ENCODE data around the gene SGF29. TPM values are rescaled to one million over a fixed set of nuclear protein-coding genes. Genes with fewer than 3 reads are reported as not detected.
"Not testable (repeated sequence)": the region's sequence is repeated elsewhere in the genome, so short reads cannot be mapped to it uniquely, and the experiment has no call there.

Gene SGF29
- total RNA-seq, 3 donors from 2014 or later: 28.5 to 35.8 (median 28.8) TPM

GRCh38 chr16:28607116-28607623 is 53.5 kb downstream of the SGF29 start:
- no peak overlapping the region for H3K4me3 ChIP-seq
- DNase-seq (ENCODE audit: low spot score in 2 of 2): peak in 1 of 2 donors; percentile 34
- H3K4me1 ChIP-seq: peaks cover 0 to 6% of the 10 kb centered on the region in 2 donors
- TF ChIP-seq CTCF (IDR thresholded peaks at IDR 0.05) (no peak), POLR2A (IDR thresholded peaks at IDR 0.05) (no peak), POLR2AphosphoS5 (IDR thresholded peaks at IDR 0.05) (no peak)
- H3K27me3 ChIP-seq: no peaks in the 10 kb centered on the region
- H3K27ac ChIP-seq: no peak overlapping the region
- H3K9me3 ChIP-seq: no peaks in the 10 kb centered on the region
- H3K36me3 ChIP-seq: no peaks in the 10 kb centered on the region
- intact Hi-C loops (cut with DNase I; ENCODE audit: low total_unique reads): no loop called here

GRCh38 chr16:28607681-28608495 is 54.2 kb downstream of the SGF29 start:
- H3K4me3 ChIP-seq; H3K9me3 ChIP-seq; H3K27me3 ChIP-seq; DNase-seq (ENCODE audit: low spot score in 2 of 2); intact Hi-C loops (cut with DNase I; ENCODE audit: low total_unique reads); H3K36me3 ChIP-seq; H3K27ac ChIP-seq; H3K4me1 ChIP-seq: not testable (repeated sequence)

GRCh38 chr16:28608496-28608808 is 54.7 kb downstream of the SGF29 start:
- H3K36me3 ChIP-seq; intact Hi-C loops (cut with DNase I; ENCODE audit: low total_unique reads); H3K4me1 ChIP-seq; H3K9me3 ChIP-seq; H3K27me3 ChIP-seq; DNase-seq (ENCODE audit: low spot score in 2 of 2); H3K27ac ChIP-seq; H3K4me3 ChIP-seq: not testable (repeated sequence)

GRCh38 chr16:28608867-28609596 is 55.3 kb downstream of the SGF29 start:
- H3K36me3 ChIP-seq; H3K4me1 ChIP-seq; DNase-seq (ENCODE audit: low spot score in 2 of 2); H3K9me3 ChIP-seq; H3K27me3 ChIP-seq; intact Hi-C loops (cut with DNase I; ENCODE audit: low total_unique reads): not testable (repeated sequence)
- peak overlapping the region; percentile 31 to 54 (median 41) for H3K4me3 ChIP-seq
- peak overlapping the region; percentile 29 to 39 for H3K27ac ChIP-seq

- Histone ChIP-seq H3K36me3 (no peaks in the 10 kb centered on the region), H3K4me3 (peak within 1 kb of the TSS; percentile 31 to 54 (median 41)), H3K9me3 (no peaks in the 10 kb centered on the region), H3K4me1 (peaks cover 0 to 6% of the 10 kb centered on the region in 2 donors), H3K27ac (peak within 1 kb of the TSS; percentile 29 to 39), H3K27me3 (no peaks in the 10 kb centered on the region)
- intact Hi-C loops (cut with DNase I; ENCODE audit: low total_unique reads): no loop called here
- TF ChIP-seq CTCF (IDR thresholded peaks at IDR 0.05) (no peak), POLR2AphosphoS5 (IDR thresholded peaks at IDR 0.05) (no peak)
- DNase-seq (ENCODE audit: low spot score in 2 of 2): peak; percentile 66 to 81
These were observed 56.2 kb downstream of the SGF29 start, which contains the start of gene SULT1A1 for GRCh38 chr16:28609631-28610594. TSS of gene SULT1A1 (minus strand) at chr16:28610044. CDS start at chr16:28608855, 1,189 bp downstream.

- H3K4me1 ChIP-seq: peaks cover 0 to 6% of the 10 kb centered on the region in 2 donors
- intact Hi-C loops (cut with DNase I; ENCODE audit: low total_unique reads): no loop called here
- no peak overlapping the region for H3K4me3 ChIP-seq
- no peak overlapping the region for H3K27ac ChIP-seq
- no peaks in the 10 kb centered on the region for H3K27me3 ChIP-seq
- TF ChIP-seq POLR2A (IDR thresholded peaks at IDR 0.05): no peak
- no peak for TF ChIP-seq CTCF (IDR thresholded peaks at IDR 0.05)
- no peak for TF ChIP-seq POLR2AphosphoS5 (IDR thresholded peaks at IDR 0.05)
- no peaks in the 10 kb centered on the region for H3K36me3 ChIP-seq
- H3K9me3 ChIP-seq: no peaks in the 10 kb centered on the region
- peak in 1 of 2 donors; percentile 16 for DNase-seq (ENCODE audit: low spot score in 2 of 2)
These were observed 57.0 kb downstream of the SGF29 start for GRCh38 chr16:28610595-28611191.

- H3K27ac ChIP-seq; DNase-seq (ENCODE audit: low spot score in 2 of 2); H3K27me3 ChIP-seq; H3K9me3 ChIP-seq; H3K4me1 ChIP-seq; intact Hi-C loops (cut with DNase I; ENCODE audit: low total_unique reads); H3K4me3 ChIP-seq; H3K36me3 ChIP-seq: not testable (repeated sequence)
These were observed 58.9 kb downstream of the SGF29 start for GRCh38 chr16:28612359-28613280.

GRCh38 chr16:28613912-28614311 is 60.2 kb downstream of the SGF29 start:
- H3K4me1 ChIP-seq; H3K9me3 ChIP-seq; H3K36me3 ChIP-seq; H3K27ac ChIP-seq; DNase-seq (ENCODE audit: low spot score in 2 of 2); H3K27me3 ChIP-seq; intact Hi-C loops (cut with DNase I; ENCODE audit: low total_unique reads): not testable (repeated sequence)
- peak overlapping the region in 1 of 3 donors; percentile 41 for H3K4me3 ChIP-seq

All from breast epithelium (tissue), 4 donors.